ENCODE results near the gene FOXO6. TPM values are rescaled to one million over a fixed set of nuclear protein-coding genes. Genes with fewer than 3 reads are reported as not detected.

Gene FOXO6
- total RNA-seq, 1 experiment from 2014 or later: 5.4 TPM

- no peak for TF ChIP-seq SOX15 (CRISPR knock-in tag; IDR thresholded peaks at IDR 0.05)
Observed at GRCh38 chr1:41379738-41380130, 18.5 kb downstream of the FOXO6 start (continued).

- peaks cover 43% of the 10 kb centered on the region for H3K27me3 Mint-ChIP-seq (ENCODE audit: low read depth)
- no peak overlapping the region for H3K27ac Mint-ChIP-seq
- H3K9me3 Mint-ChIP-seq: no peaks in the 10 kb centered on the region
- no peak for TF ChIP-seq PRRX2 (CRISPR knock-in tag; IDR thresholded peaks at IDR 0.05)
- no peak for TF ChIP-seq CDX4 (CRISPR knock-in tag; IDR thresholded peaks at IDR 0.05; ENCODE audit: borderline replicate concordance)
- no peak for TF ChIP-seq IRF2 (CRISPR knock-in tag; IDR thresholded peaks at IDR 0.05; ENCODE audit: borderline replicate concordance, low read depth)
- no peak for TF ChIP-seq ZNF425 (CRISPR knock-in tag; conservative IDR thresholded peaks at IDR 0.05)
- TF ChIP-seq AFF4 (CRISPR knock-in tag; IDR thresholded peaks at IDR 0.05; ENCODE audit: borderline replicate concordance): no peak
- TF ChIP-seq RORB (CRISPR knock-in tag; IDR thresholded peaks at IDR 0.05): no peak
- TF ChIP-seq ATF6 (CRISPR knock-in tag; IDR thresholded peaks at IDR 0.05): no peak
- no peak for TF ChIP-seq ZNF232 (CRISPR knock-in tag; IDR thresholded peaks at IDR 0.05)
- no peak for TF ChIP-seq NR1H2 (CRISPR knock-in tag; IDR thresholded peaks at IDR 0.05)
- no peak for TF ChIP-seq CBFB (CRISPR knock-in tag; IDR thresholded peaks at IDR 0.05; ENCODE audit: low read depth)
- no peak for TF ChIP-seq NR3C1 (CRISPR knock-in tag; conservative IDR thresholded peaks at IDR 0.05; ENCODE audit: low read depth)
- no peak for TF ChIP-seq ZNF281 (CRISPR knock-in tag; IDR thresholded peaks at IDR 0.05)
- no peak for TF ChIP-seq ATF1 (CRISPR knock-in tag; IDR thresholded peaks at IDR 0.05)
- TF ChIP-seq SOX15 (CRISPR knock-in tag; IDR thresholded peaks at IDR 0.05): no peak
- TF ChIP-seq SMAD4 (CRISPR knock-in tag; IDR thresholded peaks at IDR 0.05): no peak
- TF ChIP-seq AR (CRISPR knock-in tag; IDR thresholded peaks at IDR 0.05): no peak
- no peak for TF ChIP-seq MLX (CRISPR knock-in tag; IDR thresholded peaks at IDR 0.05)
- CTCF ChIA-PET: interaction anchor here (0.6 to 4.2 kb wide), 6 partner anchors 14 to 108 kb away, joined by 3 to 34 read pairs (median 4); partner anchors contain the start of gene FOXO6
- DNase-seq (ENCODE audit: low spot score): no peak
- POLR2A ChIA-PET: interaction anchor here (1.5 to 1.6 kb wide), 2 partner anchors 15 kb away, joined by 4 to 8 read pairs; no protein-coding TSS in a partner anchor
- H3K36me3 Mint-ChIP-seq: no peaks in the 10 kb centered on the region
- ATAC-seq: no peak
- peaks cover 38% of the 10 kb centered on the region for H3K4me1 Mint-ChIP-seq
- H3K4me3 Mint-ChIP-seq: peak overlapping the region; percentile 75; the same call in 1 of the 2 replicates
Observed at GRCh38 chr1:41380195-41380594, 19.0 kb downstream of the FOXO6 start.
